Osteocyte (in vitro differentiated cells): ENCODE results near the gene METTL21A. TPM values are rescaled to one million over a fixed set of nuclear protein-coding genes. Genes with fewer than 3 reads are reported as not detected.
"Not testable (repeated sequence)": the region's sequence is repeated elsewhere in the genome, so short reads cannot be mapped to it uniquely, and the experiment has no call there.

Experiments used
- DNase-seq: peaks from one replicate; pipeline ENCODE4 v3.0.0; 2021; ENCODE audit warnings: mixed read lengths; ENCODE audit not compliant: unreplicated experiment; ENCODE audit errors: extremely low spot score
- H3K27ac Mint-ChIP-seq: one replicate; pipeline ENCODE4 v1.8.0; 2021; ENCODE audit warnings: mild to moderate bottlenecking, mixed read lengths; ENCODE audit not compliant: unreplicated experiment
- H3K27me3 Mint-ChIP-seq: one replicate; pipeline ENCODE4 v1.8.0; 2021; ENCODE audit warnings: mixed read lengths; ENCODE audit not compliant: unreplicated experiment
- H3K36me3 Mint-ChIP-seq: one replicate; pipeline ENCODE4 v1.8.0; 2021; ENCODE audit warnings: mixed read lengths; ENCODE audit not compliant: unreplicated experiment
- H3K4me1 Mint-ChIP-seq: one replicate; pipeline ENCODE4 v1.8.0; 2021; ENCODE audit warnings: mixed read lengths; ENCODE audit not compliant: unreplicated experiment
- H3K4me3 Mint-ChIP-seq: one replicate; pipeline ENCODE4 v1.8.0; 2021; ENCODE audit warnings: mild to moderate bottlenecking, moderate library complexity, mixed read lengths; ENCODE audit not compliant: unreplicated experiment
- H3K9me3 Mint-ChIP-seq: one replicate; pipeline ENCODE4 v1.8.0; 2021; ENCODE audit warnings: mixed read lengths; ENCODE audit not compliant: unreplicated experiment
- CTCF ChIP-seq: fragments of 200-600 bp; sonication (generic); IDR thresholded peaks from 2 replicates; pipeline ENCODE4 v1.5.0; 2021; ENCODE audit warnings: antibody characterized with exemption, mild to moderate bottlenecking, moderate library complexity
- total RNA-seq: library from RNA; stranded (reverse); gene quantifications from 2 replicates; pipeline ENCODE4 v1.2.1, GENCODE V29; 2021

The METTL21A gene
- total RNA-seq, 1 donor from 2014 or later, result 18.7 TPM

- H3K36me3 Mint-ChIP-seq, result no peaks in the 10 kb centered on the region
- no peak overlapping the region for H3K4me3 Mint-ChIP-seq
- DNase-seq, result no peak
- H3K27me3 Mint-ChIP-seq, result no peaks in the 10 kb centered on the region
- H3K4me1 Mint-ChIP-seq, result peaks cover 4% of the 10 kb centered on the region
- no peaks in the 10 kb centered on the region for H3K9me3 Mint-ChIP-seq
- TF ChIP-seq CTCF, result no peak
- H3K27ac Mint-ChIP-seq, result no peak overlapping the region
Observed at GRCh38 chr2:207663870-207664545, 38.8 kb upstream of the METTL21A start.

GRCh38 chr2:207662203-207662602, 37.0 kb upstream of the METTL21A start:
- no peak overlapping the region for H3K27ac Mint-ChIP-seq
- peaks cover 4% of the 10 kb centered on the region for H3K4me1 Mint-ChIP-seq
- no peaks in the 10 kb centered on the region for H3K36me3 Mint-ChIP-seq
- H3K27me3 Mint-ChIP-seq, result no peaks in the 10 kb centered on the region
- DNase-seq, result no peak
- H3K4me3 Mint-ChIP-seq, result no peak overlapping the region
- H3K9me3 Mint-ChIP-seq, result no peaks in the 10 kb centered on the region
- TF ChIP-seq CTCF, result no peak

GRCh38 chr2:207660994-207661393, 35.8 kb upstream of the METTL21A start:
- Mint-ChIP-seq H3K4me3 (no peak overlapping the region), H3K9me3 (no peaks in the 10 kb centered on the region), H3K4me1 (peaks cover 4% of the 10 kb centered on the region), H3K27me3 (no peaks in the 10 kb centered on the region), H3K36me3 (no peaks in the 10 kb centered on the region), H3K27ac (no peak overlapping the region)
- TF ChIP-seq CTCF, result no peak
- DNase-seq, result no peak

DNA sequence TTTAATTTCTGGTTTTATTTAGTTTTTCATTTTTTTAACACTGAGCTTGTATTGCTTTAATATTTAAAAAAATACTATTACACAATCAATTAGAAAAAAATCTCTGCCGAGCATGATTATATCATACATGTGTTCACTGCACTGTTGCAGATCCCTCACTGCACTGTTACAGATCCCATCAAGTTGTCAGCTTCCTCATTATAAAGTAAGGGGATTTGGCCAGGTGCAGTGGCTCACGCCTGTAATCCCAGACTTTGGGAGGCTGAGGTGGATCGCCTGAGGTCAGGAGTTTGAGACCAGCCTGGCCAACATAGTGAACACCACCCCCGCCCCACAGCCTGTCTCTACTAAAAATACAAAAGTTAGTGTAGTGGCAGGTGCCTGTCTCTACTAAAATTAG, 33.0 kb upstream of the METTL21A start:
- H3K27ac Mint-ChIP-seq, result no peak overlapping the region
- H3K36me3 Mint-ChIP-seq, result no peaks in the 10 kb centered on the region
- H3K27me3 Mint-ChIP-seq, result no peaks in the 10 kb centered on the region
- H3K9me3 Mint-ChIP-seq, result no peaks in the 10 kb centered on the region
- TF ChIP-seq CTCF, result no peak
- no peak for DNase-seq
- no peaks in the 10 kb centered on the region for H3K4me1 Mint-ChIP-seq
- no peak overlapping the region for H3K4me3 Mint-ChIP-seq

DNA sequence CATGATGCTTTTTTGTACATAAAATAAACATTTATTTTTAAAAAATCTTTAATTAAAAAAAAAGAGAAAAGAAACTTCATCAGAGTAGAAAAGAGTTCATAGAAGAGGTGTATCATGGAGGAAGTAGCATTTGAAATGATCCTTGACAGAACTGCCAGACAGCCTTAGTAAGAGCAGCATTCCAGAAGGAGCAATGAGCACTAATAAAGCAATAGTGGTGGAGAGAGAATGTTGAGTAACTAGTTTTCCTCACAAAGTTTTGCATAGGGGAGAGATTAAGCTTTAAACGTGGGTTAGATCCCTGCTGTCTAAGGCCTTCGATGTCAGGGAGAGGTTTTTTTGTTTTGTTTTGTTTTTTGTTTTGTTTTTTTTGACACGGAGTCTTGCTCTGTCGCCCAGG, 29.8 kb upstream of the METTL21A start:
- no peak overlapping the region for H3K27ac Mint-ChIP-seq

DNA sequence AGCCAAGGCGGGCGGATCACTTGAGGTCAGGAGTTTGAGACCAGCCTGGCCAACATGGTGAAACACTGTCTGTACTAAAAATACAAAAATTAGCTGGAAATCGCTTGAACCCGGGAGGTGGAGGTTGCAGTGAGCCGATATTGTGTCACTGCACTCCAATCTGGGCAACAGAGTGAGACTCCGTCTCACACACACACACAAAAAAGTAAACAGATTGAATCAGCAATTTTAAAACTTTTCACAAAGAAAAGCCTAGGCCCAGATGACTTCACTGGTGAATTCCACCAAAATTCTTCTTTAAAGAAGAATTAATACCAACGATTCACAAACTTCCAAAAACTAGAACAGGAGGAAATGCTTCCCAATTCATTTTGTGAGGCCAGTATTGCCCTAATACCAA, 21.4 kb upstream of the METTL21A start:
- H3K27ac Mint-ChIP-seq, H3K4me3 Mint-ChIP-seq, H3K27me3 Mint-ChIP-seq, H3K4me1 Mint-ChIP-seq, DNase-seq, H3K36me3 Mint-ChIP-seq, H3K9me3 Mint-ChIP-seq: not testable (repeated sequence)

More for the DNA sequence above, 29.8 kb upstream of the METTL21A start:
- no peak for DNase-seq
- Mint-ChIP-seq H3K9me3 (no peaks in the 10 kb centered on the region), H3K27me3 (no peaks in the 10 kb centered on the region), H3K4me1 (no peaks in the 10 kb centered on the region), H3K36me3 (no peaks in the 10 kb centered on the region), H3K4me3 (no peak overlapping the region)
- TF ChIP-seq CTCF, result no peak
